Lung (tissue), 12 donors: ENCODE results near the gene CMTM3. TPM values are rescaled to one million over a fixed set of nuclear protein-coding genes. Genes with fewer than 3 reads are reported as not detected.

Experiments used
- ATAC-seq: fragments of 200-7000 bp; cut with Tn5 transposase; one replicate; pipeline ENCODE4 v1.9.1; 2020; ENCODE audit warnings: moderate number of reproducible peaks; ENCODE audit not compliant: insufficient read depth, low FRiP score
- DNase-seq, 3 donors: peaks; one replicate each; pipeline ENCODE4 v3.0.0-alpha.2; 2013 to 2017
- H3K27ac ChIP-seq, 2 donors: one replicate each; pipeline ENCODE4 v1.5.1; 2013; ENCODE audit warnings: mild to moderate bottlenecking in 2 of 2, moderate library complexity in 2 of 2, control low read depth in 1 of 2, inconsistent platforms in 1 of 2, low read depth in 1 of 2, low read length in 1 of 2
- H3K27me3 ChIP-seq, 3 donors: one replicate each; pipeline ENCODE4 v1.5.1; 2013; ENCODE audit warnings: low read length in 2 of 3; ENCODE audit not compliant: control insufficient read depth in 3 of 3, insufficient read depth in 3 of 3
- H3K36me3 ChIP-seq, 4 donors: one replicate each; pipeline ENCODE4 v1.5.1; 2013; ENCODE audit warnings: low read length in 4 of 4, mild to moderate bottlenecking in 1 of 4, moderate library complexity in 1 of 4; ENCODE audit not compliant: control insufficient read depth in 4 of 4, insufficient read depth in 4 of 4
- H3K4me1 ChIP-seq, 5 donors: one replicate each; pipeline ENCODE4 v1.5.1; 2013; ENCODE audit warnings: low read length in 5 of 5, mild to moderate bottlenecking in 2 of 5, moderate library complexity in 1 of 5; ENCODE audit not compliant: control insufficient read depth in 5 of 5, insufficient read depth in 5 of 5
- H3K4me3 ChIP-seq: one replicate; pipeline ENCODE4 v1.5.1; 2013; ENCODE audit warnings: mild to moderate bottlenecking, control low read depth, moderate library complexity
- H3K9ac ChIP-seq, 2 donors: one replicate each; pipeline ENCODE4 v1.5.1; 2013; ENCODE audit warnings: low read length in 2 of 2, control low read depth in 1 of 2; ENCODE audit not compliant: insufficient read depth in 1 of 2
- H3K9me3 ChIP-seq, 4 donors: one replicate each; pipeline ENCODE4 v1.5.1; 2013; ENCODE audit warnings: low read length in 3 of 4, mild to moderate bottlenecking in 1 of 4, moderate library complexity in 1 of 4; ENCODE audit not compliant: control insufficient read depth in 4 of 4, insufficient read depth in 3 of 4
- CTCF ChIP-seq: IDR thresholded peaks from 2 replicates; pipeline ENCODE4 v1.5.1; 2012; ENCODE audit warnings: mild to moderate bottlenecking; ENCODE audit errors: control extremely low read depth, extremely low read depth
- WGBS, 2 donors: extraction: QIAGEN DNeasy Blood & Tissue Kit; methylation state at CpG; one replicate each; pipeline ENCODE4 v1.1.7; 2013; 5-methylcytosine and 5-hydroxymethylcytosine counted together
- polyA plus RNA-seq, 2 donors: library from polyadenylated mRNA; stranded (reverse); fragments of 200-250 nt; gene quantifications; one replicate each; pipeline ENCODE4 v1.2.1, GENCODE V29; 2013
- total RNA-seq, 2 donors: library from RNA; depleted of rRNA in 1 of 2; stranded (reverse); fragments of >200 nt in 1 of 2; gene quantifications; one replicate each; pipeline ENCODE4 v1.2.1, GENCODE V29; 2014 to 2021
- donor health status: control.
- donor health status: control.
- donor health status: Bipolar disorder and iron deficiency.
- donor health status: healthy.
- donor health status: DM: yes; HTN: yes; CAD: no.

CMTM3 gene
- total and polyA plus RNA-seq, 4 donors = 19.8 to 46.4 (median 31.4) TPM

GRCh38 chr16:66562409-66562808, 42.1 kb upstream of the CMTM3 start:
- peaks cover 0 to 32% (median 26%) of the 10 kb centered on the region in 4 donors for H3K36me3 ChIP-seq
- ATAC-seq (no peak), DNase-seq (no peak)

GRCh38 chr16:66562986-66563385, 41.5 kb upstream of the CMTM3 start:
- no peak for DNase-seq
- Histone ChIP-seq H3K36me3 (peaks cover 0 to 29% (median 23%) of the 10 kb centered on the region in 4 donors), H3K27ac (no peak overlapping the region), H3K9me3 (peaks cover 0 to 2% (median 0%) of the 10 kb centered on the region in 4 donors), H3K4me3 (no peak overlapping the region), H3K4me1 (no peaks in the 10 kb centered on the region), H3K27me3 (no peaks in the 10 kb centered on the region), H3K9ac (no peak overlapping the region)
- 62 to 88% methylated on average over 2 of the region's 2 CpGs for WGBS, 2 donors
- ATAC-seq = no peak
- no peak for TF ChIP-seq CTCF

More at GRCh38 chr16:66562409-66562808, 42.1 kb upstream of the CMTM3 start:
- no peak for TF ChIP-seq CTCF
- peaks cover 0 to 2% (median 0%) of the 10 kb centered on the region in 4 donors for H3K9me3 ChIP-seq
- no peaks in the 10 kb centered on the region for H3K27me3 ChIP-seq
- 74 to 89% methylated on average over 1 of the region's 1 CpG for WGBS, 2 donors
- no peak overlapping the region for H3K9ac ChIP-seq
- H3K27ac ChIP-seq = no peak overlapping the region
- H3K4me3 ChIP-seq = no peak overlapping the region
- no peaks in the 10 kb centered on the region for H3K4me1 ChIP-seq

GRCh38 chr16:66563574-66564334, 40.8 kb upstream of the CMTM3 start:
- 87 to 95% methylated on average over 2 of the region's 2 CpGs for WGBS, 2 donors
- H3K27me3 ChIP-seq = no peaks in the 10 kb centered on the region
- no peak overlapping the region for H3K4me3 ChIP-seq
- peaks cover 0 to 2% (median 0%) of the 10 kb centered on the region in 4 donors for H3K9me3 ChIP-seq
- TF ChIP-seq CTCF = no peak
- H3K36me3 ChIP-seq = peaks cover 0 to 24% (median 23%) of the 10 kb centered on the region in 4 donors
- DNase-seq (no peak), ATAC-seq (no peak)
- H3K4me1 ChIP-seq = no peaks in the 10 kb centered on the region
- no peak overlapping the region for H3K9ac ChIP-seq
- H3K27ac ChIP-seq = no peak overlapping the region
